HepG2 (cell line): Measurements from ENCODE around the gene TNFAIP1. TPM values are rescaled to one million over a fixed set of nuclear protein-coding genes. Genes with fewer than 3 reads are reported as not detected.

Experiments used
- ATAC-seq: fragments of 200-7000 bp; cut with Tn5 transposase; 3 replicates; pipeline ENCODE4 v1.9.1; 2020; ENCODE audit warnings: mild to moderate bottlenecking, moderate library complexity
- BruUV-seq: library from RNA; stranded (reverse); fragments of 400-500 nt; replicated peaks from 2 replicates; lab custom pipeline; 2021; lab: Mats Ljungman, UMichigan
- CTCF ChIA-PET: fragments of 300-600 bp; formaldehyde crosslinking; extraction: SDS; loops from one replicate; lab custom pipeline; 2021; ENCODE audit warnings: low total read pairs, inconsistent platforms, low intra/inter-chr PET ratio; lab: Yijun Ruan, JAX
- POLR2A ChIA-PET: fragments of 350-600 bp; sonication (Branson Sonifier 250); formaldehyde crosslinking; loops from one replicate; lab custom pipeline; 2020; ENCODE audit warnings: antibody characterized with exemption, inconsistent platforms; lab: Yijun Ruan, JAX
- DNase-seq: peaks from one replicate; pipeline ENCODE4 v3.0.0-alpha.2; 2015; ENCODE audit warnings: low spot score
- FAIRE-seq: peaks from 3 replicates; lab custom pipeline; 2011; peaks lifted over from hg19 to GRCh38; lab: Jason Lieb, UNC
- H2AFZ ChIP-seq: one replicate; pipeline ENCODE4 v1.6.1; 2011; ENCODE audit warnings: low read length, inconsistent platforms
- H3K27ac ChIP-seq: fragments of 300-600 bp; 3 replicates; pipeline ENCODE4 v1.8.0; 2011; ENCODE audit warnings: mixed run types, mild to moderate bottlenecking, mixed read lengths, low read length, inconsistent platforms; ENCODE audit not compliant: insufficient read depth; ENCODE audit errors: extremely low read length
- H3K27me3 ChIP-seq, 2 experiments: fragments of 200-600 bp in 1 of 2; 2 replicates in 1 of 2; 3 replicates in 1 of 2; pipeline versions ENCODE4 v1.6.0 to v1.8.0; 2011; ENCODE audit warnings: low read length in 2 of 2, mild to moderate bottlenecking in 2 of 2, moderate library complexity in 2 of 2, inconsistent platforms in 1 of 2; ENCODE audit not compliant: insufficient read depth in 2 of 2, control insufficient read depth in 1 of 2
- H3K36me3 ChIP-seq, 2 experiments: fragments of 200-600 bp in 1 of 2; replicated peaks in 1 of 2; 2 replicates in 1 of 2; 3 replicates in 1 of 2; pipeline versions ENCODE4 v1.5.1 to v1.8.0; 2011; ENCODE audit warnings: low read length in 2 of 2, inconsistent platforms in 1 of 2; ENCODE audit not compliant: insufficient read depth in 2 of 2, control insufficient read depth in 1 of 2
- H3K4me1 ChIP-seq: 2 replicates; pipeline ENCODE4 v1.5.1; 2012; ENCODE audit warnings: low read length, inconsistent platforms; ENCODE audit not compliant: insufficient read depth
- H3K4me2 ChIP-seq: 2 replicates; pipeline ENCODE4 v1.6.0; 2011; ENCODE audit warnings: low read depth, low read length, inconsistent platforms
- H3K4me3 ChIP-seq, 3 experiments: fragments of 200-600 bp in 1 of 3; sonication (generic), shearing (Covaris generic) in 1 of 3; replicated peaks in 1 of 3; 2 replicates each; pipeline ENCODE4 v1.5.1; 2011 to 2016; ENCODE audit warnings: low read length in 3 of 3, inconsistent platforms in 2 of 3, low read depth in 2 of 3, mild to moderate bottlenecking in 2 of 3, control low read depth in 1 of 3, mixed read lengths in 1 of 3; ENCODE audit not compliant: insufficient read depth in 1 of 3
- H3K79me2 ChIP-seq: one replicate; pipeline ENCODE4 v1.6.1; 2011; ENCODE audit warnings: low read length, inconsistent platforms; ENCODE audit not compliant: insufficient read depth
- H3K9ac ChIP-seq: 2 replicates; pipeline ENCODE4 v1.6.0; 2011; ENCODE audit warnings: mild to moderate bottlenecking, low read depth, low read length, inconsistent platforms; ENCODE audit not compliant: insufficient read depth
- H3K9me3 ChIP-seq: 2 replicates; pipeline ENCODE4 v1.5.1; 2012; ENCODE audit warnings: mild to moderate bottlenecking, low read length
- H4K20me1 ChIP-seq: 2 replicates; pipeline ENCODE4 v1.6.0; 2011; ENCODE audit warnings: inconsistent platforms, mild to moderate bottlenecking, low read length, moderate library complexity; ENCODE audit not compliant: insufficient read depth
- EZH2 ChIP-seq: conservative IDR thresholded peaks from 2 replicates; pipeline ENCODE4 v1.6.1; 2012; ENCODE audit warnings: mild to moderate bottlenecking, low read depth, low read length, moderate library complexity
- GTF2F1 ChIP-seq: fragments of 150-350 bp; IDR thresholded peaks from 2 replicates; pipeline ENCODE4 v1.6.1; 2014; ENCODE audit warnings: low read length
- PATZ1 ChIP-seq: sonication (generic); formaldehyde crosslinking; IDR thresholded peaks from 2 replicates; pipeline ENCODE4 v1.4.0; 2020; ENCODE audit warnings: missing genetic modification reagents
- SALL2 ChIP-seq: sonication (generic); formaldehyde crosslinking; IDR thresholded peaks from 2 replicates; pipeline ENCODE4 v1.8.1; 2023; ENCODE audit warnings: mild to moderate bottlenecking, missing genetic modification reagents, inconsistent platforms
- ZNF24 ChIP-seq: fragments of 450-650 bp; IDR thresholded peaks from 2 replicates; pipeline ENCODE4 v1.6.1; 2017; ENCODE audit warnings: antibody characterized with exemption, mild to moderate bottlenecking
- ZNF569 ChIP-seq: sonication (generic); formaldehyde crosslinking; IDR thresholded peaks from 2 replicates; pipeline ENCODE4 v1.5.0; 2020; ENCODE audit warnings: mild to moderate bottlenecking, missing genetic modification reagents, moderate library complexity, borderline replicate concordance
- ZNF660 ChIP-seq: sonication (generic); formaldehyde crosslinking; IDR thresholded peaks from 2 replicates; pipeline ENCODE4 v1.5.1; 2020; ENCODE audit warnings: mild to moderate bottlenecking, low read depth, missing genetic modification reagents, borderline replicate concordance
- ZNF746 ChIP-seq: sonication (generic); formaldehyde crosslinking; IDR thresholded peaks from 2 replicates; pipeline ENCODE4 v1.8.0; 2022; ENCODE audit warnings: mild to moderate bottlenecking, missing genetic modification reagents
- ZNF83 ChIP-seq: sonication (generic); formaldehyde crosslinking; IDR thresholded peaks from 2 replicates; pipeline ENCODE4 v1.4.0; 2020; ENCODE audit warnings: missing genetic modification reagents, mild to moderate bottlenecking, borderline replicate concordance
- WGBS: methylation state at CpG from one replicate; pipeline ENCODE4 v1.1.6; 2017; ENCODE audit warnings: low lambda C conversion rate; 5-methylcytosine and 5-hydroxymethylcytosine counted together
- in situ Hi-C: cut with HindIII; loops from 2 replicates; pipeline ENCODE4 v1.10.0; 2017; ENCODE audit warnings: low pct_unique_long_range_greater_than_20kb; ENCODE audit not compliant: extremely low pct_ligation_motif_present
- intact Hi-C: fragments of 100-400 bp; cut with micrococcal nuclease; formaldehyde crosslinking; loops from one replicate; pipeline ENCODE4 v1.10.0; 2022; ENCODE audit not compliant: unreplicated experiment
- polyA plus RNA-seq, 8 experiments: library from polyadenylated mRNA; depleted of rRNA in 3 of 8; stranded (reverse) in 7 of 8; unstranded in 1 of 8; fragments of >200 nt; fragmentation: Illumina TruSeq in 4 of 8; extraction: Trizol in 4 of 8; gene quantifications; 2 replicates each; pipeline versions ENCODE4 v1.2.1 to v1.2.3, GENCODE V29; 2011 to 2016; ENCODE audit warnings: low read depth in 4 of 8, missing spikeins in 1 of 8, mixed read lengths in 1 of 8; ENCODE audit not compliant: insufficient read depth in 1 of 8
- total RNA-seq, 5 experiments: library from RNA; depleted of rRNA; stranded (reverse); fragments of >200 nt; fragmentation: Illumina TruSeq; extraction: Trizol; gene quantifications; 2 replicates each; pipeline ENCODE4 v1.2.3, GENCODE V29; 2016; ENCODE audit warnings: low read depth in 1 of 5
- TF ChIP-seq, protein P1 (sequence below): IDR thresholded peaks from 2 replicates; pipeline ENCODE4 v1.6.1; 2016; ENCODE audit warnings: missing biosample characterization, missing genetic modification reagents, low read depth
- TF ChIP-seq, protein P2 (sequence below): sonication (generic); formaldehyde crosslinking; IDR thresholded peaks from 2 replicates; pipeline ENCODE4 v1.5.0; 2020; ENCODE audit warnings: missing genetic modification reagents, mild to moderate bottlenecking, borderline replicate concordance
- TF ChIP-seq, protein P3 (sequence below): sonication (generic); formaldehyde crosslinking; conservative IDR thresholded peaks from 2 replicates; pipeline ENCODE4 v1.5.0; 2020; ENCODE audit warnings: missing genetic modification reagents
- TF ChIP-seq, protein P4 (sequence below): sonication (generic); formaldehyde crosslinking; IDR thresholded peaks from 2 replicates; pipeline ENCODE4 v1.4.0; 2020; ENCODE audit warnings: low read depth, mild to moderate bottlenecking, missing genetic modification reagents
- TF ChIP-seq, protein P5 (sequence below): sonication (generic); formaldehyde crosslinking; IDR thresholded peaks from 2 replicates; pipeline ENCODE4 v1.8.1; 2023; ENCODE audit warnings: mild to moderate bottlenecking, missing genetic modification reagents

Gene TNFAIP1
- total and polyA plus RNA-seq, 2 of the 13 experiments (the other 11 are each of a cell fraction or from before 2014, with no cell fraction given): 17.5 to 40.6 TPM

GRCh38 chr17:28386391-28386790, 50.8 kb downstream of the TNFAIP1 start (continued):
- TF ChIP-seq PATZ1 (CRISPR knock-in tag): no peak
- no peak for TF ChIP-seq ZNF569 (CRISPR knock-in tag)
- no peak for TF ChIP-seq ZNF660 (CRISPR knock-in tag)
- TF ChIP-seq, protein P1, sequence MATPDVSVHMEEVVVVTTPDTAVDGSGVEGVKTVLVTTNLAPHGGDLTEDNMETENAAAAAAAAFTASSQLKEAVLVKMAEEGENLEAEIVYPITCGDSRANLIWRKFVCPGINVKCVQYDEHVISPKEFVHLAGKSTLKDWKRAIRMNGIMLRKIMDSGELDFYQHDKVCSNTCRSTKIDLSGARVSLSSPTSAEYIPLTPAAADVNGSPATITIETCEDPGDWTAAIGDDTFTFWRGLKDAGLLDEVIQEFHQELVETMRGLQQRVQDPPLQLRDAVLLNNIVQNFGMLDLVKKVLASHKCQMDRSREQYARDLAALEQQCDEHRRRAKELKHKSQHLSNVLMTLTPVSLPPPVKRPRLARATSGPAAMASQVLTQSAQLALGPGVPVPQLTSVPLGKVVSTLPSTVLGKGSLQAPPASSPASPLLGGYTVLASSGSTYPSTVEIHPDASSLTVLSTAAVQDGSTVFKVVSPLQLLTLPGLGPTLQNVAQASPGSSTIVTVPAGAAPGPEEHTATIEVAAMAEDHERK (CRISPR knock-in tag): no peak

DNA sequence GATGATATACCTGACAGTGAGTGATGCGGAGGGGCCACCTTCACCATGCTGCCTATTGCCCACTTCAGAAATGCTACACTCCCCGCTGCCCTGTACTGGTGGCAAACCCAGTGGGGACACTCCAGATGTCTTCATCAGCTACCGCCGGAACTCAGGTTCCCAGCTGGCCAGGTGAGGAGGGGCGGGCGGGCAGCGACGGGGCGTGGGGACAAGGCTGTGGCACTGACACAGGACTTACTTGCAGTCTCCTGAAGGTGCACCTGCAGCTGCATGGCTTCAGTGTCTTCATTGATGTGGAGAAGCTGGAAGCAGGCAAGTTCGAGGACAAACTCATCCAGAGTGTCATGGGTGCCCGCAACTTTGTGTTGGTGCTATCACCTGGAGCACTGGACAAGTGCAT, 52.5 kb downstream of the TNFAIP1 start:
- Histone ChIP-seq H3K9ac (no peak overlapping the region), H2AFZ (no peak overlapping the region), H3K9me3 (no peaks in the 10 kb centered on the region), H3K79me2 (no peaks in the 10 kb centered on the region), H4K20me1 (no peaks in the 10 kb centered on the region), H3K4me1 (peaks cover under 1% of the 10 kb centered on the region), H3K4me2 (no peak overlapping the region), H3K27ac (no peak overlapping the region), H3K27me3 (no peaks in the 10 kb centered on the region), H3K36me3 (no peaks in the 10 kb centered on the region), H3K4me3 (no peak overlapping the region)
- in situ Hi-C loops (no loop called here), intact Hi-C loops (no loop called here)
- FAIRE-seq (no peak), DNase-seq (no peak), ATAC-seq (no peak)
- CTCF ChIA-PET: no interaction called here
- POLR2A ChIA-PET: no interaction called here
- 66% methylated on average over 3 of the region's 11 CpGs for WGBS
- BruUV-seq: no TSS peak
- TF ChIP-seq, protein P2, sequence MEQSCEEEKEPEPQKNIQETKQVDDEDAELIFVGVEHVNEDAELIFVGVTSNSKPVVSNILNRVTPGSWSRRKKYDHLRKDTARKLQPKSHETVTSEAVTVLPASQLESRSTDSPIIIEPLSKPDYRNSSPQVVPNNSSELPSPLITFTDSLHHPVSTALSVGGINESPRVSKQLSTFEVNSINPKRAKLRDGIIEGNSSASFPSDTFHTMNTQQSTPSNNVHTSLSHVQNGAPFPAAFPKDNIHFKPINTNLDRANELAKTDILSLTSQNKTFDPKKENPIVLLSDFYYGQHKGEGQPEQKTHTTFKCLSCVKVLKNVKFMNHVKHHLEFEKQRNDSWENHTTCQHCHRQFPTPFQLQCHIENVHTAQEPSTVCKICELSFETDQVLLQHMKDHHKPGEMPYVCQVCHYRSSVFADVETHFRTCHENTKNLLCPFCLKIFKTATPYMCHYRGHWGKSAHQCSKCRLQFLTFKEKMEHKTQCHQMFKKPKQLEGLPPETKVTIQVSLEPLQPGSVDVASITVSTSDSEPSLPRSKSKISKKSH (CRISPR knock-in tag): no peak
- TF ChIP-seq GTF2F1 (no peak), EZH2 (no peak), ZNF83 (no peak), ZNF24 (no peak), SALL2 (no peak), ZNF746 (CRISPR knock-in tag) (no peak)
- TF ChIP-seq, protein P3, sequence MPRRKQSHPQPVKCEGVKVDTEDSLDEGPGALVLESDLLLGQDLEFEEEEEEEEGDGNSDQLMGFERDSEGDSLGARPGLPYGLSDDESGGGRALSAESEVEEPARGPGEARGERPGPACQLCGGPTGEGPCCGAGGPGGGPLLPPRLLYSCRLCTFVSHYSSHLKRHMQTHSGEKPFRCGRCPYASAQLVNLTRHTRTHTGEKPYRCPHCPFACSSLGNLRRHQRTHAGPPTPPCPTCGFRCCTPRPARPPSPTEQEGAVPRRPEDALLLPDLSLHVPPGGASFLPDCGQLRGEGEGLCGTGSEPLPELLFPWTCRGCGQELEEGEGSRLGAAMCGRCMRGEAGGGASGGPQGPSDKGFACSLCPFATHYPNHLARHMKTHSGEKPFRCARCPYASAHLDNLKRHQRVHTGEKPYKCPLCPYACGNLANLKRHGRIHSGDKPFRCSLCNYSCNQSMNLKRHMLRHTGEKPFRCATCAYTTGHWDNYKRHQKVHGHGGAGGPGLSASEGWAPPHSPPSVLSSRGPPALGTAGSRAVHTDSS (CRISPR knock-in tag): no peak
- TF ChIP-seq, protein P4, sequence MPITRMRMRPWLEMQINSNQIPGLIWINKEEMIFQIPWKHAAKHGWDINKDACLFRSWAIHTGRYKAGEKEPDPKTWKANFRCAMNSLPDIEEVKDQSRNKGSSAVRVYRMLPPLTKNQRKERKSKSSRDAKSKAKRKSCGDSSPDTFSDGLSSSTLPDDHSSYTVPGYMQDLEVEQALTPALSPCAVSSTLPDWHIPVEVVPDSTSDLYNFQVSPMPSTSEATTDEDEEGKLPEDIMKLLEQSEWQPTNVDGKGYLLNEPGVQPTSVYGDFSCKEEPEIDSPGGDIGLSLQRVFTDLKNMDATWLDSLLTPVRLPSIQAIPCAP (CRISPR knock-in tag): no peak
- TF ChIP-seq, protein P5, sequence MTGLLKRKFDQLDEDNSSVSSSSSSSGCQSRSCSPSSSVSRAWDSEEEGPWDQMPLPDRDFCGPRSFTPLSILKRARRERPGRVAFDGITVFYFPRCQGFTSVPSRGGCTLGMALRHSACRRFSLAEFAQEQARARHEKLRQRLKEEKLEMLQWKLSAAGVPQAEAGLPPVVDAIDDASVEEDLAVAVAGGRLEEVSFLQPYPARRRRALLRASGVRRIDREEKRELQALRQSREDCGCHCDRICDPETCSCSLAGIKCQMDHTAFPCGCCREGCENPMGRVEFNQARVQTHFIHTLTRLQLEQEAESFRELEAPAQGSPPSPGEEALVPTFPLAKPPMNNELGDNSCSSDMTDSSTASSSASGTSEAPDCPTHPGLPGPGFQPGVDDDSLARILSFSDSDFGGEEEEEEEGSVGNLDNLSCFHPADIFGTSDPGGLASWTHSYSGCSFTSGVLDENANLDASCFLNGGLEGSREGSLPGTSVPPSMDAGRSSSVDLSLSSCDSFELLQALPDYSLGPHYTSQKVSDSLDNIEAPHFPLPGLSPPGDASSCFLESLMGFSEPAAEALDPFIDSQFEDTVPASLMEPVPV (CRISPR knock-in tag): no peak
